Fibroblast of skin of scalp (primary cell): Measurements from ENCODE around the gene LGR6.

Experiments
- DNase-seq: peaks from one replicate; pipeline ENCODE4 v3.0.0-alpha.2; 2013

The LGR6 gene

GRCh38 chr1:202291961-202292712, 98.5 kb downstream of the LGR6 start:
- peak; percentile 76 for DNase-seq

GRCh38 chr1:202292773-202293172, 99.2 kb downstream of the LGR6 start:
- DNase-seq = no peak

GRCh38 chr1:202293569-202293968, 100.0 kb downstream of the LGR6 start:
- no peak for DNase-seq

- DNase-seq = no peak
These were observed 108.6 kb downstream of the LGR6 start for GRCh38 chr1:202302166-202302565.

DNA sequence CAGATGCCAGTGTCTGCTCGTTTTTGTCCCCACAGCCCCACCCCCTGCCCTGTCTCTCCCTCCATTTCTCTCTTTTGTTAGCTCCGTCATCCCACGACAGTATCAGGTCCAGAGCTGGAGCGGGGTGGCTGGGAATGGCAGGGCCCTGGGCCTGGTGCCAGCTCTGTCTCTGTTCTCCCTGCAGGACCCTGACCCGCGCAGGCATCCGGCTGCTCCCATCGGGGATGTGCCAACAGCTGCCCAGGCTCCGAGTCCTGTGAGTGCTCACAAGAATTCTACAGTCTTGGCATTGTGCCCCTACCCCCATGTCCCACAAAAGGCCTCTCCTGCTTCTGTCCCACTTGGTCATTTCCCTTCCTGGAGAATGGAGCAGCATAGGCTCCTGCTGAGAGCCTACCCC, 110.8 kb downstream of the LGR6 start:
- DNase-seq = no peak

GRCh38 chr1:202305168-202305567, 111.6 kb downstream of the LGR6 start:
- no peak for DNase-seq

DNA sequence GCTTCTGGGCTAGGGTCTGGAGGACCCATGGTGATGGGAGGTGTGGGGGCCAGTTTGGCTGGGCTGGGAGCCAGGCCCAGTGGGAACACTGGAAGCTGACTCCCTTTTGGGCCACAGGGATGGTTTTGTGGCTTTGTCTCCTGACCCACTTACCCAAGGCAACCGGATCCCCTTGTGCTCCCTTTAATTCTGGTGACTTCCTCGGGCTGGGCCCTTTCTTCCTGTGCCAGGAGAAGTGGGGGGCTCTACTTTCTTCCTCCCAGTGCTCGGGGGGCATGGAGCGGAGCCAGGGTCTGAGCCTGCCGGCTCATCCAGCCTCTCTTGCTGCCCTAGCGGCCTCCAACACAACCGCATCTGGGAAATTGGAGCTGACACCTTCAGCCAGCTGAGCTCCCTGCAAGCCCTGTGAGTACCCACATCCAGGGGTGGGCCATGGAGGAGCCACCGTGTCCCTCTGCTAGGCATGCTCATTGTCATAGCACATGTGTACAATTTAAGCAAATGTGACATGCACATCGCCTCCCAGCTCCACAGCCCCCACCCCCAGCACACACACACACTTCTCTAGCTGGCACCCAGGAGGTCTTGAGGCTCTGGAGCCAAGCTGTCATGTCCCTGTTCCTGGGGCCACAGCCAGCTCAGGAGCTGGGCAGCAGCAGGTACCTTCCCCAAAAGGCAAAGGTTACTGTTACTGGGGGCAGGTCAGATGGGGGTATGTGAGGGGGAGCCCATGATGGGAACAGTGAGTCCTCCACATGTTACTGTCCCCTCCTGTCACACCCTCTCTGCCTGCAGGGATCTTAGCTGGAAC, 113.1 kb downstream of the LGR6 start:
- no peak for DNase-seq

- DNase-seq = no peak
These were observed 116.6 kb downstream of the LGR6 start for GRCh38 chr1:202310071-202310725.

DNA sequence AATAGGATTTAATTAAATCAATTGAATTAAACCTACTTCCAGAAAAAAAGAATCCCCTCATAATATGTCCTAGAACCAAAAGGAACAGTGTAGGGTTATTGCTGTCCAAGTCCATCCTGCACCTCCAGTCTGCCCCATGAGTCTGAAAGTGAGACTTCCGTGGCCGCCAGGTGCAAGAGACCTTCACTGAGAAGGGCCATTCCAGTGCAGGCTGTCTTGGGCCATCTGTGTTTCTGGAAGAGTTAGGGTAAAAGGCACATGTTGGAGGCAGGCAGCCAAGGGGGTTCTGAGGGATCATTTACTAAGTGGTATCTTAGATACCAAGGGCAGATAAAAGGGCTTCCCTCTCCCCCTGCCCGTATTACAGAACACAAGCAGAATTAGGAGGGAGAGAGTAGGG, 117.1 kb downstream of the LGR6 start:
- no peak for DNase-seq

DNA sequence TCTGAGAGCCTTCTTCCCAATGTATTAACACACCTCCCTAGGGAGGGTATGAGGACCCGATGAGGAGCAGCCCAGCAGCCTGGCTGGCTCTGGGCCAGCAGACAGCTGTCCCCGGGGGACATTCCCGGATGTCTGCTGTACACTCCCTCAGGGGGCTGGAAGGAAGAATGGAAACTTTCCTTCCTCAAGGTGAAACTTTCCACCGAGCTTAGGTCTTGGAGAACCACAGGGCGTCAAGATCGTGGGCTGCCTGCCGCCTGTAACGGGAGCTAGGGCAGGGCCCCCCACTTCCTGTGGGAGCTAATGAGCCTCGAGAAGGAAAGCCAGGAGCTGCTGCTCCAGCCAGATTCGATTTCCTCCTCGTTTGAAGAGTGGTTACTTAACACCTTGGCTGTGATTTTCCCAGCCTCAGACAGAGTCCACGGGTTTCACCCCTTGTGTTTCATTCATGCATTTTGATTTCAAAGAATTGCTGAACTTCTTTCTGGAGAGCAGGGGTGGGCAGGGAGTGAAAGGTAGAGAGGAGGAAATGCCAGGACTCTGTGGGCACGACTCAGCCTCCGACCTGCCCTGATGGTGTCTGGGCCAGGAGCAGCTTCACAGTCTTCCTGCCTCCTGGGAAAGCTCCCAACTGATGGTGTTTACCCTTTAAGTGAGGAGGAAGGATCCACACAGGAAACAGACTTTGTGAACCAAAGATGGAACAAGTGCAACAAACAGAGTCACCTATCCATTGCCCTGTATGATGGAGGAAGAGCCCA, 118.5 kb downstream of the LGR6 start:
- DNase-seq = peak; percentile 24

- DNase-seq = peak; percentile 69
These were observed 122.1 kb downstream of the LGR6 start for GRCh38 chr1:202315576-202316168.

- no peak for DNase-seq
These were observed 122.6 kb downstream of the LGR6 start for GRCh38 chr1:202316186-202316585.

GRCh38 chr1:202317941-202318925, 124.6 kb downstream of the LGR6 start:
- DNase-seq = no peak

DNA sequence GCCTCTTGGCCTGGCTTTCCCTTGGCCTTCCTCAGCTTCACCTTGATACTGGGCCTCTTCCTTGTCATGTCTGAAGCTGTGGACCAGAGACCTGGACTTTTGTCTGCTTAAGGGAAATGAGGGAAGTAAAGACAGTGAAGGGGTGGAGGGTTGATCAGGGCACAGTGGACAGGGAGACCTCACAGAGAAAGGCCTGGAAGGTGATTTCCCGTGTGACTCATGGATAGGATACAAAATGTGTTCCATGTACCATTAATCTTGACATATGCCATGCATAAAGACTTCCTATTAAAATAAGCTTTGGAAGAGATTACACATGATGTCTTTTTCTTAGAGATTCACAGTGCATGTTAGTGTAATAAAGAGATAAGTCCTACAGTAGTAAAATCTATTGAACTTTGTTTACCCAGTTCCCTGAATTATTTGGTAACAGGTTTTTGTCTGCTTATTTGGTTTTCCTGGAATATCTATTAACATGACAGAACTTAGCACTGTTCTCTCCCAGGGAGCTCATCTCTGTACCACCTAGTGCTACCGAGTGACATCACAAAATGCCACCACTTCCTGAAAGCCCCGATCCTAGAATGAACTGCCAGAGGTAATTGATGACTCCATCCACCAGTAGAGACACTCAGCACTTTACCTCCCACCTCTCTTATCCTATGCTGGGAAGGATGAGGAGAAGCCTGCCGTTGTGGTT, 125.9 kb downstream of the LGR6 start:
- no peak for DNase-seq

- no peak for DNase-seq
These were observed 126.4 kb downstream of the LGR6 start for GRCh38 chr1:202320081-202320405.

- no peak for DNase-seq
These were observed 130.1 kb downstream of the LGR6 start for GRCh38 chr1:202323731-202324130.

DNA sequence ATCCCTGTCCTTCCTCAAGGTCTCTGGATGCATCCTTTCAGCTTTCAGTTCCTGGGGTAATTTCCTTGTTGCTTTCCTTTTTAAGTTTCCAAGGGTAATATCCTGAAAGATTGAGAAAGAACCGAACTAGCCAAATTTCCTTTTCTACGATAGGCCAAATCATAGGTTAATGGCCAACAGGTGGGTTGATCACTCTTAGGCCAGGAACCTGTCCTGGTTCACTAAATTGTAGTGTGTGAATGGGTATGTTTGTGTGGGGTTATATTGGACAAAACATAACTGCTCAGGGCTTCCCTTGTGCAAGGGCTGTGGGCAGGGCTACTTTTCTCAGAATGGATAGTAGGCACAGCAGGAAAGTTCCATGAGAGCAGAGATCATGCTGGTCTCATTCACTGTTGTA, 131.0 kb downstream of the LGR6 start:
- DNase-seq = no peak

GRCh38 chr1:202329891-202330290, 136.3 kb downstream of the LGR6 start:
- no peak for DNase-seq

- no peak for DNase-seq
These were observed 140.3 kb downstream of the LGR6 start for GRCh38 chr1:202333861-202334260.

- peak; percentile 57 for DNase-seq
These were observed 150.2 kb downstream of the LGR6 start for GRCh38 chr1:202343652-202344349.
